GM15510 (cell line): ENCODE data around the gene HUNK.

Experiments
- POLR2A ChIP-seq: IDR thresholded peaks from 3 replicates; pipeline ENCODE4 v1.6.1; 2011; ENCODE audit warnings: borderline replicate concordance; ENCODE audit not compliant: insufficient read length; ENCODE audit errors: extremely low read depth

Gene HUNK

GRCh38 chr21:31901315-31901714, 28.5 kb downstream of the HUNK start:
- TF ChIP-seq POLR2A = no peak

- TF ChIP-seq POLR2A = no peak
These were observed 29.6 kb downstream of the HUNK start for GRCh38 chr21:31902438-31902837.

GRCh38 chr21:31903896-31904295, 31.1 kb downstream of the HUNK start:
- TF ChIP-seq POLR2A = no peak

GRCh38 chr21:31905503-31906451, 33.0 kb downstream of the HUNK start:
- TF ChIP-seq POLR2A = no peak

- no peak for TF ChIP-seq POLR2A
These were observed 35.5 kb downstream of the HUNK start for GRCh38 chr21:31908106-31909031.

- TF ChIP-seq POLR2A = no peak
These were observed 36.6 kb downstream of the HUNK start for GRCh38 chr21:31909153-31910073.

GRCh38 chr21:31910074-31910470, 37.3 kb downstream of the HUNK start:
- TF ChIP-seq POLR2A = no peak

GRCh38 chr21:31911138-31911907, 38.5 kb downstream of the HUNK start:
- TF ChIP-seq POLR2A = no peak

- no peak for TF ChIP-seq POLR2A
These were observed 39.7 kb downstream of the HUNK start for GRCh38 chr21:31912501-31912900.

GRCh38 chr21:31913182-31913608, 40.4 kb downstream of the HUNK start:
- no peak for TF ChIP-seq POLR2A

- no peak for TF ChIP-seq POLR2A
These were observed 41.7 kb downstream of the HUNK start for GRCh38 chr21:31914472-31914871.

- TF ChIP-seq POLR2A = no peak
These were observed 42.7 kb downstream of the HUNK start for GRCh38 chr21:31915566-31915965.

GRCh38 chr21:31917108-31917507, 44.3 kb downstream of the HUNK start:
- no peak for TF ChIP-seq POLR2A
